Measurements from ENCODE around the gene UBAC2.

DNA sequence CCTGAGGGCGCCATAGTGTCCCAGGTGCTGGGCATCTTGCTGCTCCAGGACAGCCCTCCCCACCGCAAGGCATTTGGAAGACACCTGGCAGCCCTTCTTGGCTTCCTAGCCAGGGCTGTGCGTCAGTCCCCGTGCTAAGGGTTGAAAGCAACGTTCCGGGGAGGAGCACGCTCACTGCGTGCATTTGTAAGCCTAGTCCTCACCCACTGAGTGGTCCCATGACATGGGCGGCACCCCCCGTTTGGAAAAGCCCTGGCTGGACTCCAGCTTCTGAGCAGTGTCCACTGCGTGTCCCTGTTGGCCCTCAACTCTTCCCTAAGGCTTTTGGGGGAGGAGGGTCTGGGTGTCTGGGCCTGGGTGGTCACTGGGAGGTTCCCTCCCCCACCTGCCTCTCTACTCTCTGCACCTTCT lies 182.9 kb downstream of the UBAC2 start:
- TF ChIP-seq POLR2AphosphoS5 (IDR thresholded peaks at IDR 0.05; ENCODE audit: low read depth, low read length) (no peak), POLR2A (IDR thresholded peaks at IDR 0.05; ENCODE audit: low read depth, low read length) (no peak), TAF1 (IDR thresholded peaks at IDR 0.05; ENCODE audit: borderline replicate concordance, low read depth, low read length) (no peak)
